ENCODE results near the gene SHROOM3.

- TF ChIP-seq CTCF (IDR thresholded peaks at IDR 0.05) (no peak), POLR2A (IDR thresholded peaks at IDR 0.05) (no peak)
Measured at GRCh38 chr4:76448211-76448610, 13.2 kb downstream of the SHROOM3 start.

All from adrenal gland (tissue), 5 donors.